Forelimb muscle (tissue), 1 donor: ENCODE data around the gene ROBO1. TPM values are rescaled to one million over a fixed set of nuclear protein-coding genes. Genes with fewer than 3 reads are reported as not detected.
"Not testable (repeated sequence)": the region's sequence is repeated elsewhere in the genome, so short reads cannot be mapped to it uniquely, and the experiment has no call there.

Experiments used
- DNase-seq: peaks from one replicate; pipeline ENCODE4 v3.0.0-alpha.2; 2013; ENCODE audit warnings: low read depth
- polyA plus RNA-seq: library from polyadenylated mRNA; unstranded; fragments of 120-200 nt; gene quantifications from one replicate; pipeline ENCODE4 v1.2.1, GENCODE V29; 2013; ENCODE audit not compliant: insufficient read length

ROBO1 gene
- polyA plus RNA-seq, 1 donor: 35.9 TPM

DNA sequence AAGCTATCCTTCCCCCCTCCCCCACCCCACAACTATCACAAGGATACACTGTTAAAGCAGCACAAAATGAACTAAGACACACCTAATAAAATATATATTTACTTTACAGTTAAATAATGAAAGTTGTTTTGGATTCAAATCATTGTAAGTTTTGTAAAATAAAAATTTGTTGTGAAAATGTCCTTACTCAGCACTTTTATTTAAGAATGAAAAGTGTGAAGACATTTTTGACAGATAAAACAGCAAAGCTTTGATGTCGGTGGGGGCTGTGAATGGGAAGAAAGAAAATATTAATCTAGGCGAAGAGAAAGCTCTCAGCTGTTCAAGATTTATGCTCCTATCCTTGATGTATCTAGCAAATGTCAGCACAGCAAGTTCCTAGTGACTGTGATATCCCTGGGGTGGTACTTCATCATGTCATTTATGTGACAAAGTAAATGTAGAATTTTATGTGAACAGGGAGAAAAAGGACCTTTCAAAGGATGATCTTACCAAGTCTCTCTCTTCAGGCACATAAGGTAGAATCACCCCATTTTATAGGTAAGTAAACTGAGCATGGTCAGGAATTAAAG, 216.4 kb downstream of the ROBO1 start:
- DNase-seq: no peak

- DNase-seq: no peak
Measured at GRCh38 chr3:79543218-79543982, 224.4 kb downstream of the ROBO1 start.

DNA sequence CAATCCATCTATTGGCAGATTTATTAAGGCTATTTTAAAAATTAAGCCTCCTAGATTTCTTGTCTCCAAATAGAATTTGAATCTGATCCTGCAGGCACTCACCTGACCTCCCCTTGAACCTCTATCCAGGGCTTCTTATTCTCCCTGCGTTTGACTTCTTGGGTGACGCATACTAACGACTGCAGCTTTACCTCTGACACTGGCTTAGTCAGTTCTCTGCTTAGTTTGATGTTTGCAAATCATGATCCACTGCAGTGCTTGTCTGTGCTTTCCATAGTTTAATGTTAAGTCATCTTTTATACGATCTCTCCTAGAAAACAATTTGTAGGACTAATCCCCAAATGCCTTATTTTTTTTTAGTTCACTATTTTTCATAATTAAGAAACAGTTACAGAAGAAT, 233.1 kb downstream of the ROBO1 start:
- DNase-seq: no peak

GRCh38 chr3:79531566-79532295, 236.1 kb downstream of the ROBO1 start:
- no peak for DNase-seq

DNA sequence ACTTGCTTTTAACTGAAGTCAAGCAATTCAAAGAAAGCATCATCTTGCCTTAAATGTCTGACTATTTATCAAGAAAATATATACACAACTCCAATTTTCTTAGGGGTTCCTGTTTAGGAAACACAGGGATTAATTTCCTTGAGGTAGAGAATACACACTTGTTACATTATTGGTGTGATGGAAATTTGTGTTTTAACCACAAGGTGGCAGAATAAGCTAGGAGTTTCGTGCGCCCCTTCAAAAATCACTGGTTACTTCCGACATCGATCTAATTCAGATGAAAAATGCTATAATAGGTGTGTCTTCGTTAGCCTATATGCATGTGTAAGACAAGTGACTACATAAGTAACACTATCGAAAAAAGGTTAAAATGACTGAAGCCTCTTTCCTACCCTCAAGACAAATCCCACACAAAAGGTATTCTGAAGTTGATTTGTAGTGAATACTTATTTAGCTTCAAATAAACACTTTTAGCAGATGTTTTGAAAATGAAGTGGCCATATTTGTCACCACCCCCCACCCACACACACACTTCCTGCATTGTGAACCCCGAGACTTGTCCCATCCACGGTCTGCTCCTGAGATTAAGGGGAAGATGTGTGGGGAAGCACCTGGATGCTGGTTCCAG, 246.5 kb downstream of the ROBO1 start:
- DNase-seq: peak; percentile 17

DNA sequence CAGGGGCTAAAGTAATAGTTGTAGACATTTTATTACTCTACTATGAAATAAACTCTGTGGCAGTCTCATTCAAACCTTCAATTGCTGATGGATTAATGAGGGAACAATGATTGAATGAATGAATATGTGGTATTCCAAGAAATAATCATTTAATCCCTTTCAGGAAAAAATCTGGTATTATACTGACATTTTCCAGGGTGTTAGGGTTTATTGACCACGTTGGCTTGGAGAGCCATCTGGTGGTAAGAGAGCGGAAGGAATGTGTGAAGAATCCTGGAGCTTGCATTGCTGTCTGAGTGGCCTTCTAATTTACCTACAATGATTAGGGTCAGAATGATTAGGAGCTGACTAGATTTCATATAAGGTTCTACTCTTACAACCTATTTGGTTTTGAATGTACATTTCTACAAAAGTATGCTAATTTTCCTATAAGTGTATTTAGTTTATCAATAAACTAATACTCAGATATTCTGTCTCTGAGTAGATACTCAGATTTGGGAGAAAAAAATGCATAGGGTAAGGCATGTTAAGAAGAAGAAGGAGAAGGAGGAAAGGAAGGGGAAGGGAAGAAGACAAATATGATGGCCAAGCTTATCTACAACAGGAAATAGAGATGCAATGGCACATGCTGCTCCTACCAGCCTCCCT, 249.9 kb downstream of the ROBO1 start:
- DNase-seq: no peak

- no peak for DNase-seq
Measured at GRCh38 chr3:79516795-79517194, 251.0 kb downstream of the ROBO1 start.

- DNase-seq: no peak
Measured at GRCh38 chr3:79515072-79515471, 252.7 kb downstream of the ROBO1 start.

GRCh38 chr3:79514069-79514468, 253.7 kb downstream of the ROBO1 start:
- DNase-seq: no peak

DNA sequence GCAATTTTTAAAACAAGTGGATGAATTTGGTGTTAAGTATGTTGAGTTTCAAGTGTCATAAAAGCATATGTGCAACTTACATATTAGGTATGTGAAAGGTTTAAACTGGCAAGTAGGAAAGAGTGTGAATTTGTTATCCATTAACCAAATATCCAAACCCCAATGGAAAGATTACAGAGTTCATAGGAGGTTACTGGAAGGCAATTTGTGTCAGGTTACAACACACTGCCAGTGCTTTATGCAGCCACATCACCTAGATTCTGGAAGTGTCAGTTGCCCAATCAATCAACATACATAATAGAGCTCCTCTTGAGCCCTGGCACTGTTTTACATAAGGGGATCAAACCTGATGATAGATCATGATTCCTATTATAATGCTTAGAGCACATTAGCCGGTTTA, 261.0 kb downstream of the ROBO1 start:
- no peak for DNase-seq

GRCh38 chr3:79502216-79502681, 265.5 kb downstream of the ROBO1 start:
- DNase-seq: not testable (repeated sequence)

- DNase-seq: no peak
Measured at GRCh38 chr3:79497447-79498111, 270.2 kb downstream of the ROBO1 start.

DNA sequence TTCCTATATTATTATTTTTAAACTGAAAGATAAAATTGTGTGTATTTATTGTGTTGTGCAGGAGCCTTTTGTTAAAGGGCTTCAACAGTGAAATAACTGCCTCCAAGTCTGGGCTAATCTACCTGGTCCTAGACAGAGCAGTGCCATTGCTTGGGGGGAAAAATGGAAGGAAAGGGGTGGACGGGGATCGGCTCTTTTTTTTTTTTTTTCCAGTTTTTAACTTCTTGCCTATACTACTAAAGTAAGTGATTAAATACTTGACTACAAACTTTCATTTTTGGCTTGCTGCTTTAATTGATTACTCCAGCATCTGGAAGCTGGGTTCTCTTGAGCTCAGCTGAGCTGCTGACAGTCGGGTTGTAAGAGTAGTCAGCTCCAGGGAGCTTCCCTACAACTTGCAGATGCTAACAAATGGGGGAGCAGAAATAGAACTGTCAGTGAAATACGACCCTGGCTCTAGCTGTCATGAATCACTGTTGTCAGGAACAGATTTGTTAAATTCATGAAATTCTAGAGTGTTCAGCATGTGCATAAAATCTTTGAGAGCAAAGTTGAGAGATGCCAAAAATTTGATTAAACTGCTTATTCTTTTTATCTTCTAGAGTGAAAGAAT, 276.7 kb downstream of the ROBO1 start:
- DNase-seq: no peak

- peak; percentile 32 for DNase-seq
Measured at GRCh38 chr3:79490165-79491028, 277.4 kb downstream of the ROBO1 start.

- DNase-seq: no peak
Measured at GRCh38 chr3:79488407-79488806, 279.4 kb downstream of the ROBO1 start.

DNA sequence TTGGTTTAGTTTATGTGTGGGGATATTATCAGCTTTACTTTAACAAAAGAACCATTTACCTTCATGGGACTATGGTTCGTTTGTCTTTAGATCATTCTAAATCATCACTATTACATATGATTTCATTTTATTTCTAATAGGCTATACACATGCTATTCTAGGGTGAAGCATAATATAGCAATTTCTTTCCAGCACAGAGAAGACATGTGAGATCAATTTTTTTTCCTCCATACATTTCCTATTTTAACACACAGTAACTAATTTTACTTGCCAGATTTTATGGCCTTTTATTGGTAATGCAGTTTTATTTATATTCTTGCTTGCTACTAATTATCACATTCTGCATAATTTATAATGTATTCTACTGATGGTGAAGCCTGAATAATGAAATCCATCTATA, 287.1 kb downstream of the ROBO1 start:
- no peak for DNase-seq

- no peak for DNase-seq
Measured at GRCh38 chr3:79478620-79479019, 289.2 kb downstream of the ROBO1 start.

DNA sequence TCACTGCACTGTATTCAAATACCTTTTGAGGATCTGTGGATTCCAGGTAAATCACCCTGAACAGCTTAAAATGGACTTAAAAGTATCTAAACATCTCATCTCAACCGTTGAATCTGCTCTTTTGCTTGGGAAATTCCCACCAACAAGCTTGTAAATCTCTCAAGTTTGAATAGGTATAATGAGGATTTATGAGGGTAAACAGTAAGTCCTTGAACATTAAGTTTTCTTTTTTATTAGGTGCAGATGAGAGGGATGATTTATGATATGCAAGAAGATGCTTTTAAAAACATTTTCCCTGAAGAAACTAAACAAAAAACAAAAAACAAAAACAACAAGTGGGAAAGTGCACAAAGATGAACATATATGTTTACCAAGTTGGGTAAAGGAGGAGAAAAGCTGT, 290.6 kb downstream of the ROBO1 start:
- no peak for DNase-seq

- DNase-seq: no peak
Measured at GRCh38 chr3:79473993-79474392, 293.8 kb downstream of the ROBO1 start.

DNA sequence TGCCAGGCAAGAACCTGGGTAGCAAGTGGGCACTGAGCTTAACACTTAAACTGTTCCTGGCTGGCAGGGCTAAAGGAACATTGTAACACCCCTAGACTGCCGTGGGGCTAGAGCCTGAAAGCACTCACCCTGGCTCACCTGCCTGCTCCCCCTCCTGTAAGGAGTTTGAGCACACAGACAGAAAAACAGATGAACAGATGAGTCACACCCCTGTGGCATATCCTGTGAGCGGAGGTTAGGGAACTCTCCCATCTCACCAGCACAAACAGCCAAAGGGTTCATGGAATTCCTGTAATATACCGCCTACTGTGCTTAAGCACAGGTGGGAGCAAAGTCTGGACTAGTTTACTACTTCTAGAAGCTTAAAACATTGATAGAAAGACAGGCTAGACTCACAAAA, 300.1 kb downstream of the ROBO1 start:
- DNase-seq: no peak
